ENCODE measurements around the gene PLLP. TPM values are rescaled to one million over a fixed set of nuclear protein-coding genes. Genes with fewer than 3 reads are reported as not detected.

PLLP gene
- total RNA-seq, 3 donors from 2014 or later = 2.8 to 8.6 (median 4.3) TPM

GRCh38 chr16:57282510-57283213 lies 1.8 kb downstream of the PLLP start:
- H3K4me3 ChIP-seq = no peak overlapping the region
- no peaks in the 10 kb centered on the region for H3K9me3 ChIP-seq
- H3K4me1 ChIP-seq (ENCODE audit: low read depth) = peaks cover 15% of the 10 kb centered on the region
- intact Hi-C loops (cut with DNase I, micrococcal nuclease) = no loop called here
- ATAC-seq = no peak
- DNase-seq = peak in 1 of 3 donors; percentile 22
- TF ChIP-seq CTCF (IDR thresholded peaks at IDR 0.05) = no peak
- no peaks in the 10 kb centered on the region for H3K36me3 ChIP-seq (ENCODE audit: low read depth)

- no peaks in the 10 kb centered on the region for H3K9me3 ChIP-seq
- no peak overlapping the region for H3K4me3 ChIP-seq
- TF ChIP-seq CTCF (IDR thresholded peaks at IDR 0.05) = no peak
- peaks cover 22% of the 10 kb centered on the region for H3K4me1 ChIP-seq (ENCODE audit: low read depth)
- no peak for ATAC-seq
- intact Hi-C loops (cut with DNase I, micrococcal nuclease) = no loop called here
- peak in 1 of 3 donors; percentile 18 for DNase-seq
- no peaks in the 10 kb centered on the region for H3K36me3 ChIP-seq (ENCODE audit: low read depth)
Observed at GRCh38 chr16:57281791-57282190, 2.7 kb downstream of the PLLP start.

GRCh38 chr16:57279780-57280638 lies 4.5 kb downstream of the PLLP start:
- H3K4me1 ChIP-seq (ENCODE audit: low read depth) = peaks cover 23% of the 10 kb centered on the region
- ATAC-seq (peak; percentile 15), DNase-seq (peak in 1 of 3 donors; percentile 28)
- H3K9me3 ChIP-seq = no peaks in the 10 kb centered on the region
- intact Hi-C loops (cut with DNase I, micrococcal nuclease) = no loop called here
- no peak overlapping the region for H3K4me3 ChIP-seq
- H3K36me3 ChIP-seq (ENCODE audit: low read depth) = no peaks in the 10 kb centered on the region
- no peak for TF ChIP-seq CTCF (IDR thresholded peaks at IDR 0.05)

- Histone ChIP-seq H3K4me1 (ENCODE audit: low read depth) (peaks cover 17% of the 10 kb centered on the region), H3K36me3 (ENCODE audit: low read depth) (no peaks in the 10 kb centered on the region), H3K4me3 (no peak overlapping the region), H3K9me3 (no peaks in the 10 kb centered on the region)
- intact Hi-C loops (cut with DNase I, micrococcal nuclease) = no loop called here
- no peak for TF ChIP-seq CTCF (IDR thresholded peaks at IDR 0.05)
- no peak for ATAC-seq
- DNase-seq = no peak
Observed at GRCh38 chr16:57278494-57278893, 6.0 kb downstream of the PLLP start.

- no peaks in the 10 kb centered on the region for H3K9me3 ChIP-seq
- H3K36me3 ChIP-seq (ENCODE audit: low read depth) = no peaks in the 10 kb centered on the region
- TF ChIP-seq CTCF (IDR thresholded peaks at IDR 0.05) = no peak
- no peak overlapping the region for H3K4me3 ChIP-seq
- DNase-seq = peak in 1 of 3 donors; percentile 55
- peaks cover 17% of the 10 kb centered on the region for H3K4me1 ChIP-seq (ENCODE audit: low read depth)
- peak; percentile 25 for ATAC-seq
- intact Hi-C loops (cut with DNase I, micrococcal nuclease) = no loop called here
Observed at GRCh38 chr16:57277586-57277985, 6.9 kb downstream of the PLLP start.
